Gastroesophageal sphincter (tissue), 3 donors: Measurements from ENCODE around the gene PCDHA5.
"Not testable (repeated sequence)": the region's sequence is repeated elsewhere in the genome, so short reads cannot be mapped to it uniquely, and the experiment has no call there.

Experiments
- POLR2A ChIP-seq, 2 donors: fragments of 450-650 bp; IDR thresholded peaks; one replicate each; pipeline ENCODE4 v1.6.1; 2017; ENCODE audit warnings: antibody characterized with exemption in 2 of 2, mild to moderate bottlenecking in 2 of 2, moderate library complexity in 1 of 2
- POLR2AphosphoS5 ChIP-seq: sonication (generic); formaldehyde crosslinking; IDR thresholded peaks from one replicate; pipeline ENCODE4 v1.6.1; 2017; ENCODE audit warnings: antibody characterized with exemption
- TF ChIP-seq, protein P1 (sequence below), 4 experiments: fragments of 200-600 bp in 2 of 4; fragments of 450-650 bp in 2 of 4; sonication (generic) in 1 of 4; IDR thresholded peaks; one replicate each; pipeline ENCODE4 v1.5.1; 2017 to 2019; ENCODE audit warnings: antibody characterized with exemption in 4 of 4, mild to moderate bottlenecking in 2 of 4, moderate library complexity in 2 of 4

DNA sequence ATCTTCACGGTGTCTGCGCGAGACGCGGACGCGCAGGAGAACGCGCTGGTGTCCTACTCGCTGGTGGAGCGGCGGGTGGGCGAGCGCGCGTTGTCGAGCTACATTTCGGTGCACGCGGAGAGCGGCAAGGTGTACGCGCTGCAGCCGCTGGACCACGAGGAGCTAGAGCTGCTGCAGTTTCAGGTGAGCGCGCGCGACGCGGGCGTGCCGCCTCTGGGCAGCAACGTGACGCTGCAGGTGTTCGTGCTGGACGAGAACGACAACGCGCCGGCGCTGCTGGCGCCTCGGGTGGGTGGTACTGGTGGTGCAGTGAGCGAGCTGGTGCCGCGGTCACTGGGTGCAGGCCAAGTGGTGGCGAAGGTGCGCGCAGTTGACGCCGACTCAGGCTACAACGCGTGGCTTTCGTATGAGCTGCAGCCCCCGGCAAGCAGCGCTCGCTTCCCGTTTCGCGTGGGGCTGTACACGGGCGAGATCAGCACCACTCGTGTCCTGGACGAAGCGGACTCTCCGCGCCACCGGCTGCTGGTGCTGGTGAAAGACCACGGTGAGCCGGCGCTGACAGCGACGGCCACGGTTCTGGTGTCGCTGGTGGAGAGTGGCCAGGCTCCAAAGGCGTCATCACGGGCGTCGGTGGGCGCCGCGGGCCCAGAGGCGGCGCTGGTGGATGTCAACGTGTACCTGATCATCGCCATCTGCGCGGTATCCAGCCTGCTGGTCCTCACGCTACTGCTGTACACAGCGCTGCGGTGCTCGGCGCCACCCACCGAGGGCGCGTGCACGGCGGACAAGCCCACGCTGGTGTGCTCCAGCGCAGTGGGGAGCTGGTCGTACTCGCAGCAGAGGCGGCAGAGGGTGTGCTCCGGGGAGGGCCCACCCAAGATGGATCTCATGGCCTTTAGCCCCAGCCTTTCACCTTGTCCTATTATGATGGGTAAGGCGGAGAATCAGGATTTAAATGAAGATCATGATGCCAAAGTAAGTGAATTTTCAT lies 8.4 kb downstream of the PCDHA5 start:
- TF ChIP-seq, protein P1, sequence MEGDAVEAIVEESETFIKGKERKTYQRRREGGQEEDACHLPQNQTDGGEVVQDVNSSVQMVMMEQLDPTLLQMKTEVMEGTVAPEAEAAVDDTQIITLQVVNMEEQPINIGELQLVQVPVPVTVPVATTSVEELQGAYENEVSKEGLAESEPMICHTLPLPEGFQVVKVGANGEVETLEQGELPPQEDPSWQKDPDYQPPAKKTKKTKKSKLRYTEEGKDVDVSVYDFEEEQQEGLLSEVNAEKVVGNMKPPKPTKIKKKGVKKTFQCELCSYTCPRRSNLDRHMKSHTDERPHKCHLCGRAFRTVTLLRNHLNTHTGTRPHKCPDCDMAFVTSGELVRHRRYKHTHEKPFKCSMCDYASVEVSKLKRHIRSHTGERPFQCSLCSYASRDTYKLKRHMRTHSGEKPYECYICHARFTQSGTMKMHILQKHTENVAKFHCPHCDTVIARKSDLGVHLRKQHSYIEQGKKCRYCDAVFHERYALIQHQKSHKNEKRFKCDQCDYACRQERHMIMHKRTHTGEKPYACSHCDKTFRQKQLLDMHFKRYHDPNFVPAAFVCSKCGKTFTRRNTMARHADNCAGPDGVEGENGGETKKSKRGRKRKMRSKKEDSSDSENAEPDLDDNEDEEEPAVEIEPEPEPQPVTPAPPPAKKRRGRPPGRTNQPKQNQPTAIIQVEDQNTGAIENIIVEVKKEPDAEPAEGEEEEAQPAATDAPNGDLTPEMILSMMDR (IDR thresholded peaks at IDR 0.05) = not testable (repeated sequence)
- TF ChIP-seq POLR2A (IDR thresholded peaks at IDR 0.05); POLR2AphosphoS5: not testable (repeated sequence)
